Endodermal cell (in vitro differentiated cells): ENCODE measurements around the gene RAB7A. TPM values are rescaled to one million over a fixed set of nuclear protein-coding genes. Genes with fewer than 3 reads are reported as not detected.
A peak's percentile ranks its signal among the peaks of the same experiment; 100 is the strongest.

Source experiments
- DNase-seq: peaks from one replicate; pipeline ENCODE4 v3.0.0-alpha.2; 2017
- H3K27ac ChIP-seq: 2 replicates; pipeline ENCODE4 v1.5.1; 2013; ENCODE audit warnings: mild to moderate bottlenecking, low read depth, low read length, moderate library complexity
- H3K27me3 ChIP-seq: 2 replicates; pipeline ENCODE4 v1.6.1; 2013; ENCODE audit warnings: mild to moderate bottlenecking, low read length, moderate library complexity; ENCODE audit not compliant: insufficient read depth, control insufficient read depth, poor library complexity, severe bottlenecking
- H3K36me3 ChIP-seq: 2 replicates; pipeline ENCODE4 v1.7.0; 2013; ENCODE audit warnings: mild to moderate bottlenecking, low read length, moderate library complexity; ENCODE audit not compliant: control insufficient read depth, insufficient read depth
- H3K4me1 ChIP-seq: one replicate; pipeline ENCODE4 v1.7.0; 2013; ENCODE audit warnings: low read length; ENCODE audit not compliant: control insufficient read depth, insufficient read depth
- H3K4me3 ChIP-seq: 2 replicates; pipeline ENCODE4 v1.5.1; 2013; ENCODE audit warnings: mild to moderate bottlenecking, low read length, moderate library complexity
- H3K9ac ChIP-seq: 2 replicates; pipeline ENCODE4 v1.6.1; 2013; ENCODE audit warnings: mild to moderate bottlenecking, low read length, moderate library complexity; ENCODE audit not compliant: poor library complexity, severe bottlenecking; ENCODE audit errors: extremely low read depth
- H3K9me3 ChIP-seq: 2 replicates; pipeline ENCODE4 v1.6.1; 2013; ENCODE audit warnings: mild to moderate bottlenecking, low read length, moderate library complexity; ENCODE audit not compliant: control insufficient read depth
- H3K27ac Mint-ChIP-seq: 2 replicates; pipeline ENCODE4 v1.8.0; 2020; ENCODE audit warnings: mixed read lengths
- H3K27me3 Mint-ChIP-seq: 2 replicates; pipeline ENCODE4 v1.8.0; 2021; ENCODE audit warnings: mild to moderate bottlenecking, mixed read lengths; ENCODE audit not compliant: insufficient read depth
- H3K36me3 Mint-ChIP-seq: 2 replicates; pipeline ENCODE4 v1.8.0; 2020; ENCODE audit warnings: low read depth, mixed read lengths
- H3K4me1 Mint-ChIP-seq: 2 replicates; pipeline ENCODE4 v1.8.0; 2020; ENCODE audit warnings: mixed read lengths
- H3K4me3 Mint-ChIP-seq: 2 replicates; pipeline ENCODE4 v1.8.0; 2020; ENCODE audit warnings: mild to moderate bottlenecking, moderate library complexity, mixed read lengths
- H3K9me3 Mint-ChIP-seq: 2 replicates; pipeline ENCODE4 v1.8.0; 2020; ENCODE audit warnings: mild to moderate bottlenecking, mixed read lengths
- WGBS, 2 experiments: methylation state at CpG; one replicate each; pipeline versions ENCODE4 v1.1.5 to v1.1.7; 2013; ENCODE audit warnings: missing lambda C conversion rate in 2 of 2, mixed read lengths in 1 of 2; ENCODE audit not compliant: insufficient coverage in 1 of 2, insufficient read length in 1 of 2; 5-methylcytosine and 5-hydroxymethylcytosine counted together
- total RNA-seq, 2 donors: library from RNA; stranded (reverse); fragmentation: NEBNext Ultra II Directional in 1 of 2; extraction: Animal tissue kit (Norgen Biotek cat#: 25700) in 1 of 2; gene quantifications; 2 replicates in 1 of 2; 3 replicates in 1 of 2; pipeline ENCODE4 v1.2.1, GENCODE V29; 2021
- TF ChIP-seq, protein P1 (sequence below): fragments of 200-600 bp; sonication (generic); conservative IDR thresholded peaks from 2 replicates; pipeline ENCODE4 v1.5.0; 2021; ENCODE audit warnings: antibody characterized with exemption, mild to moderate bottlenecking

Gene RAB7A
- total RNA-seq, 2 donors from 2014 or later: 166 to 194 TPM

GRCh38 chr3:128858167-128858566 lies 132.2 kb downstream of the RAB7A start:
- Mint-ChIP-seq H3K27ac (no peak overlapping the region), H3K27me3 (no peaks in the 10 kb centered on the region), H3K9me3 (peaks cover 78% of the 10 kb centered on the region), H3K4me3 (no peak overlapping the region), H3K36me3 (peaks cover 63% of the 10 kb centered on the region), H3K4me1 (no peaks in the 10 kb centered on the region)
- Histone ChIP-seq H3K27ac (no peak overlapping the region), H3K9me3 (peaks cover 77% of the 10 kb centered on the region), H3K9ac (no peak overlapping the region), H3K27me3 (no peaks in the 10 kb centered on the region), H3K4me3 (no peak overlapping the region), H3K4me1 (no peaks in the 10 kb centered on the region), H3K36me3 (peaks cover 54% of the 10 kb centered on the region)
- WGBS, 2 experiments: 88 to 90% methylated on average over 2 to 3 of the region's 3 CpGs
- TF ChIP-seq, protein P1, sequence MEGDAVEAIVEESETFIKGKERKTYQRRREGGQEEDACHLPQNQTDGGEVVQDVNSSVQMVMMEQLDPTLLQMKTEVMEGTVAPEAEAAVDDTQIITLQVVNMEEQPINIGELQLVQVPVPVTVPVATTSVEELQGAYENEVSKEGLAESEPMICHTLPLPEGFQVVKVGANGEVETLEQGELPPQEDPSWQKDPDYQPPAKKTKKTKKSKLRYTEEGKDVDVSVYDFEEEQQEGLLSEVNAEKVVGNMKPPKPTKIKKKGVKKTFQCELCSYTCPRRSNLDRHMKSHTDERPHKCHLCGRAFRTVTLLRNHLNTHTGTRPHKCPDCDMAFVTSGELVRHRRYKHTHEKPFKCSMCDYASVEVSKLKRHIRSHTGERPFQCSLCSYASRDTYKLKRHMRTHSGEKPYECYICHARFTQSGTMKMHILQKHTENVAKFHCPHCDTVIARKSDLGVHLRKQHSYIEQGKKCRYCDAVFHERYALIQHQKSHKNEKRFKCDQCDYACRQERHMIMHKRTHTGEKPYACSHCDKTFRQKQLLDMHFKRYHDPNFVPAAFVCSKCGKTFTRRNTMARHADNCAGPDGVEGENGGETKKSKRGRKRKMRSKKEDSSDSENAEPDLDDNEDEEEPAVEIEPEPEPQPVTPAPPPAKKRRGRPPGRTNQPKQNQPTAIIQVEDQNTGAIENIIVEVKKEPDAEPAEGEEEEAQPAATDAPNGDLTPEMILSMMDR: no peak
- no peak for DNase-seq

DNA sequence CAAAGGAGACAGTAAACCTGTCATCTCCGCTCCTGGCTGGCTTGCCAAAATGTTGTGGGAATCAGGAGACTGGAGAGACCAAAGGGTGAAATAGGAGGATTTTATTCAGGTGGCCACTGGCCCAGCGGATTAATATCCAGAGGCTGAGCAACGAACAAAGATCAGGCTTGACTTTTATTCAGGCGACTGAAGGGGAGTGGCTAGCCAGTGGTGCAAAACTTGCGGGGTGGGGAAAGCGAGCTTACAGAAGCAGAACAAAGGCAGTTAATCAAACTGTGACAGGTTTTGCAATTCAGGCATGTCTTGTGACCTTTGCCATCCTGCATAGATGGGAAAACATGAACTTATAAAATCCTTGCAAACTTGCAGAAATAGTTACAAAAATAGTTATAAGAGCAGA lies 133.6 kb downstream of the RAB7A start:
- peaks cover 66% of the 10 kb centered on the region for H3K9me3 Mint-ChIP-seq
- H3K36me3 Mint-ChIP-seq: peaks cover 54% of the 10 kb centered on the region
- TF ChIP-seq, protein P1: no peak
- Histone ChIP-seq H3K9ac (no peak overlapping the region), H3K9me3 (peaks cover 63% of the 10 kb centered on the region), H3K27me3 (no peaks in the 10 kb centered on the region), H3K4me1 (no peaks in the 10 kb centered on the region), H3K27ac (no peak overlapping the region), H3K4me3 (peak overlapping the region; percentile 49), H3K36me3 (peaks cover 47% of the 10 kb centered on the region)
- H3K27ac Mint-ChIP-seq: no peak overlapping the region
- no peak overlapping the region for H3K4me3 Mint-ChIP-seq
- DNase-seq: peak; percentile 57
- H3K27me3 Mint-ChIP-seq: no peaks in the 10 kb centered on the region
- 89 to 93% methylated on average over 6 of the region's 6 CpGs for WGBS, 2 experiments
- H3K4me1 Mint-ChIP-seq: no peaks in the 10 kb centered on the region

- no peak overlapping the region for H3K4me3 ChIP-seq
- H3K27ac Mint-ChIP-seq: no peak overlapping the region
- no peaks in the 10 kb centered on the region for H3K4me1 ChIP-seq
Observed at GRCh38 chr3:128861491-128861890, 135.5 kb downstream of the RAB7A start.

More at GRCh38 chr3:128861491-128861890, 135.5 kb downstream of the RAB7A start:
- Histone ChIP-seq H3K36me3 (peaks cover 35% of the 10 kb centered on the region), H3K9me3 (peaks cover 44% of the 10 kb centered on the region), H3K9ac (no peak overlapping the region), H3K27me3 (no peaks in the 10 kb centered on the region), H3K27ac (no peak overlapping the region)
- Mint-ChIP-seq H3K4me1 (no peaks in the 10 kb centered on the region), H3K36me3 (peaks cover 47% of the 10 kb centered on the region), H3K4me3 (no peak overlapping the region), H3K27me3 (no peaks in the 10 kb centered on the region), H3K9me3 (peaks cover 48% of the 10 kb centered on the region)
- TF ChIP-seq, protein P1: no peak
- no peak for DNase-seq
- 86 to 87% methylated on average over 4 to 6 of the region's 6 CpGs for WGBS, 2 experiments
